GM12873 (cell line): ENCODE measurements around the gene PKIG.

Source experiments
- CTCF ChIP-seq: IDR thresholded peaks from 2 replicates; pipeline ENCODE4 v1.5.1; 2012; ENCODE audit warnings: low read depth, mild to moderate bottlenecking, moderate library complexity, low read length, control low read depth; ENCODE audit not compliant: insufficient read depth; ENCODE audit errors: missing control alignments

Gene PKIG

DNA sequence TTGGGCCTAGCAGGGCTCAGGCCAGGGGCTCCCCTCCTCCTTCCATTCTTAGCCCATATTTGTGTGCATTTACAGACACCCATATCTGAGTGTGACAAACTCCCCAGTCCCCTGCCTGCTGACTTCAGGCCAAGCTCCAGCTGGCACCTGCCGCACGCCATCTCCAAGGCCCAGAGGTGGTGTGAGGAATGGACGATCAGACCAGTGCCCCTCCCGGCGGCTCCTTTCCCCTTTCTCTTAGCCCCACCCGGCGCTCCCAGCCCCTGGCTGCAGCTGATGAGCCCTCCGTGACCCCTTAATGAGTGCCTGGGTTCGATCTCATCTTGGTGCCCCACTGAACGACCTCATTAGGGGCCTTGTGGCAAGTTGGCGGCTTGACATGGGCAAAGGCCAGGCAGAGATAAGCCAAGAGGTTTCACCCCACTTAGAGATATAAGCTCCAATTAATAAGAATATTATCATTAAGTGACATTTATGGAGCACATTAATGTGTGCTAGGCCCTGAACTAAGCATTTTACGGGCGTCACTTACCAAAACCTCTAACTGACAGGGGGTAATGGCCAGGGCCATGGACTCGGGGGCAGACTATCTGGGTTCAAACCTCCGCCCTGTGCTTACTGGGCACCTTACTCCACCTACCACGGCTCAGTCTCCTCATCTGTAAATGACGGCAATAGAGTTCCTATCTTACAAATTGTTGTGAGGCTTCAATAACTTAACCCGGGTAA is 51.7 kb downstream of the PKIG start:
- TF ChIP-seq CTCF: no peak

GRCh38 chr20:44635877-44636276 is 53.5 kb downstream of the PKIG start:
- no peak for TF ChIP-seq CTCF

- TF ChIP-seq CTCF: no peak
Measured at GRCh38 chr20:44637042-44637441, 54.7 kb downstream of the PKIG start.

GRCh38 chr20:44637522-44638372 is 55.4 kb downstream of the PKIG start:
- no peak for TF ChIP-seq CTCF

DNA sequence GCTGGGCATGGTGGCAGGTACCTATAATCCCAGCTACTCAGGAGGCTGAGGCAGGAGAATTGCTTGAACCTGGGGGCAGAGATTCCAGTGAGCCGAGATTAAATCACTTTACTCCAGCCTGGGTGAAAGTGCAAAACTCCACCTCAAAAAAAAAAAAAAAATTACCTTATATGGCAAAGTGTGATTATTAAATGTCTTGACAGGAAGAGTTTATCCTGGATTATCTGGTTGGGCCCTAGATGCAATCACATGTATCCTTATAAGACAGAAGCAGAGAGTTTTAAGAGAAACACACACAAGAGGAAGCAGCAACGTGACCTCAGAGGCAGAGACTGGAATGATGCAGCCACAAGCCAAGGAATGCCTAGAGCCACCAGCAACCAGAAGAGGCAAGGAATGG is 58.1 kb downstream of the PKIG start:
- no peak for TF ChIP-seq CTCF

GRCh38 chr20:44641325-44641724 is 58.9 kb downstream of the PKIG start:
- TF ChIP-seq CTCF: no peak

- peak; percentile 52 for TF ChIP-seq CTCF
Measured at GRCh38 chr20:44642203-44643153, 60.1 kb downstream of the PKIG start.
